ENCODE data around the gene NBDY. TPM values are rescaled to one million over a fixed set of nuclear protein-coding genes. Genes with fewer than 3 reads are reported as not detected.
"Not testable (repeated sequence)": the region's sequence is repeated elsewhere in the genome, so short reads cannot be mapped to it uniquely, and the experiment has no call there.

NBDY gene
- 2.6 and 4.2 TPM in 2 replicates for total RNA-seq

DNA sequence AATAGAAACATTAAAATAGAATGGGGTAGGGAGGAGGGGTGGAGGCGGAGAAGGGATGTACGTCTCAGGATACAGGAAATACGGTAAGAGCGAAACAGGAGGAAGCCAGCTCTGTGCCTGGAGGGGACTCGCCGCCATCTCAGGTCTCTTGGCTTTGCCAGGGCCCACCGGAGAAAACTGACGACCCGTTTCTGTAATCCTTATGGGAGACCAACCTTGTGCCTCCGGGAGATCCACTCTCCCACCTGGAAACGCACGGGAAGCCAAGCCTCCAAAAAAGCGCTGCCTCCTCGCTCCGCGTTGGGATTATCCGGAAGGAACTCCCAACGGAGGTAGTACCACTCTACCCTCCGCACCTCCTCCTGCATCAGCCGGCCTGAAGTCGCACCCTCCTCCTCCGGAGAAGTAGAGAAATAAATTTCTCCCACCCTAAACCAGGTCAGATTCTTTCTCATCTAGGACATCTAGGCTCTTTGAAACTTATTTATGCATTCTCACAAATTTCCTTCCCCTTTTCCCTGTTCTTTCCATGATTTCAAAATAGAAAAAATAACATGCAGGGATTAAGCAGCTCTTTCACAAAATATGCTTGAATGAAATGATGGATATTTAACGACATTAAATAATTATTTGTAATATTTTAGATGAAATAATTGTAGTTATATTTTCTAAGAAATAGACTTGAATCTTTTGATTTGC is at the start of gene NBDY:
Gene NBDY (plus strand): TSS at position 92 of the 699 bp plus-strand sequence. CDS start 111 bp downstream, at position 203.
- H3K4me3 ChIP-seq (ENCODE audit: low read depth, low read length): peak within 1 kb of the TSS; percentile 64
- TF ChIP-seq, protein P1, sequence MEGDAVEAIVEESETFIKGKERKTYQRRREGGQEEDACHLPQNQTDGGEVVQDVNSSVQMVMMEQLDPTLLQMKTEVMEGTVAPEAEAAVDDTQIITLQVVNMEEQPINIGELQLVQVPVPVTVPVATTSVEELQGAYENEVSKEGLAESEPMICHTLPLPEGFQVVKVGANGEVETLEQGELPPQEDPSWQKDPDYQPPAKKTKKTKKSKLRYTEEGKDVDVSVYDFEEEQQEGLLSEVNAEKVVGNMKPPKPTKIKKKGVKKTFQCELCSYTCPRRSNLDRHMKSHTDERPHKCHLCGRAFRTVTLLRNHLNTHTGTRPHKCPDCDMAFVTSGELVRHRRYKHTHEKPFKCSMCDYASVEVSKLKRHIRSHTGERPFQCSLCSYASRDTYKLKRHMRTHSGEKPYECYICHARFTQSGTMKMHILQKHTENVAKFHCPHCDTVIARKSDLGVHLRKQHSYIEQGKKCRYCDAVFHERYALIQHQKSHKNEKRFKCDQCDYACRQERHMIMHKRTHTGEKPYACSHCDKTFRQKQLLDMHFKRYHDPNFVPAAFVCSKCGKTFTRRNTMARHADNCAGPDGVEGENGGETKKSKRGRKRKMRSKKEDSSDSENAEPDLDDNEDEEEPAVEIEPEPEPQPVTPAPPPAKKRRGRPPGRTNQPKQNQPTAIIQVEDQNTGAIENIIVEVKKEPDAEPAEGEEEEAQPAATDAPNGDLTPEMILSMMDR (IDR thresholded peaks at IDR 0.05; ENCODE audit: insufficient read depth, low read length, severe bottlenecking): no peak
- DNase-seq (ENCODE audit: low read depth) (peak; percentile 33), FAIRE-seq (no peak)
- no peaks in the 10 kb centered on the region for H3K27me3 ChIP-seq (ENCODE audit: control insufficient read depth, insufficient read depth, low read length)
- H3K36me3 ChIP-seq (ENCODE audit: control insufficient read depth, insufficient read depth, low read length): no peaks in the 10 kb centered on the region

DNA sequence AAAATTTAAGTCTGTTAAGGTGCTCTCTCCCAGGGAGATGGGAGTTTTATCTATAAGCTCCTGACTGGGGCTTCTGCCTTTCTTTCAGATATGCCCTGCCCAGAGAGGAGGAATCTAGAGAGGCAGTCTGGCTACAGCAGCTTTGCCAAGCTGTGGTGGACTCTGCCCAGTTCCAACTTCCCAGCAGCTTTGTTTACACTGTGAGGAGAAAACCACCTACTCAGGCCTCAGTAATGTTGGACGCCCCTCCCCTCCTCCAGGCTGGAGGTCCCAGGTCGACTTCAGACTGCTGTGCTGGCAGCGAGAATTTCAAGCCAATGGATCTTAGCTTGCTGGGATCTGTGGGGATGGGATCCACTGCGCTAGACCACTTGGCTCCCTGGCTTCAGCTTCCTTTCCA is 24.5 kb upstream of the NBDY start:
- H3K36me3 ChIP-seq (ENCODE audit: control insufficient read depth, insufficient read depth, low read length); FAIRE-seq; H3K4me3 ChIP-seq (ENCODE audit: low read depth, low read length); DNase-seq (ENCODE audit: low read depth); H3K27me3 ChIP-seq (ENCODE audit: control insufficient read depth, insufficient read depth, low read length): not testable (repeated sequence)

GRCh38 chrX:56726605-56727004 is 2.4 kb upstream of the NBDY start:
- TF ChIP-seq, protein P1 (IDR thresholded peaks at IDR 0.05; ENCODE audit: insufficient read depth, low read length, severe bottlenecking): peak; percentile 36
- Histone ChIP-seq H3K36me3 (ENCODE audit: control insufficient read depth, insufficient read depth, low read length) (no peaks in the 10 kb centered on the region), H3K27me3 (ENCODE audit: control insufficient read depth, insufficient read depth, low read length) (no peaks in the 10 kb centered on the region), H3K4me3 (ENCODE audit: low read depth, low read length) (no peak overlapping the region)
- FAIRE-seq: no peak
- DNase-seq (ENCODE audit: low read depth): peak; percentile 50

DNA sequence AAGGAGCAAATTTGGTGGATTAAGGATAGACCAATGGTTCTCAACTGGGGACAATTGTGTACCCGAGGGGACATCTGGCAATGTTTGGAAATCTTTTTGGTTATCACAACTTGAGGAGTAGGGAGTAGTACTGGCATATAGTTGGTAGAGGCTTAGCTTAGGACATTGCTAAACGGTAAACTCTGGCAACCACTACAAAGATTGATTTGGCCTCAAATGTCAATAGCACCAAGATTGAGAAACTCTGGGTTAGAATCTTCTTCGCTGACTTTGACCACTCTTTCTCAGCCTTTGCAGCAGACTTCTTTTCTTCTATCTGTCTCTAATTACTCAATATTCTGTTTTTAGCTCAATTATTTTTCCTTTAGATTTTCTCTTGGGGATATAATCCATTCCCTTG is 1.5 kb upstream of the NBDY start:
- DNase-seq (ENCODE audit: low read depth) (no peak), FAIRE-seq (no peak)
- Histone ChIP-seq H3K4me3 (ENCODE audit: low read depth, low read length) (no peak overlapping the region), H3K36me3 (ENCODE audit: control insufficient read depth, insufficient read depth, low read length) (no peaks in the 10 kb centered on the region), H3K27me3 (ENCODE audit: control insufficient read depth, insufficient read depth, low read length) (no peaks in the 10 kb centered on the region)
- TF ChIP-seq, protein P1 (IDR thresholded peaks at IDR 0.05; ENCODE audit: insufficient read depth, low read length, severe bottlenecking): no peak

DNA sequence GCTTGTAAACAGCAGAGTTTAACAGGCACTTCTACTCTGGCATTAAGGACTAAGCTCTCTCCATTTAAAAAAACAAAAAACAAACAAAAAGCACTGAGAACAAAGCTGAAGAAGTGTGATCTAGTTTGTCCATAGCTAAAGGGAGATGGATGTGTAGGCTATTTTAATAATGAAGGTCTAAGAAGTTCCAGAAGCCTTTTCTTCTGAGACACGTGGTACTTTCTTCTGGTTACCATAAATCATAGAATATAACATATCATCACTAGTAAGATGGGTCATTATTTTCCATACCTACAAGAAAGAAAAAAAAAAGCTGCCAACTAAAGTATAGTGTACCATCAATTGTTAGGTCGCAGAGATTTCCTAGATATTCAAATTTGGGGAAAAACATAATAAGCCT is 722 bp upstream of the NBDY start:
- peak; percentile 13 for DNase-seq (ENCODE audit: low read depth)
- H3K36me3 ChIP-seq (ENCODE audit: control insufficient read depth, insufficient read depth, low read length): no peaks in the 10 kb centered on the region
- no peak overlapping the region for H3K4me3 ChIP-seq (ENCODE audit: low read depth, low read length)
- FAIRE-seq: no peak
- TF ChIP-seq, protein P1 (IDR thresholded peaks at IDR 0.05; ENCODE audit: insufficient read depth, low read length, severe bottlenecking): no peak
- H3K27me3 ChIP-seq (ENCODE audit: control insufficient read depth, insufficient read depth, low read length): no peaks in the 10 kb centered on the region

DNA sequence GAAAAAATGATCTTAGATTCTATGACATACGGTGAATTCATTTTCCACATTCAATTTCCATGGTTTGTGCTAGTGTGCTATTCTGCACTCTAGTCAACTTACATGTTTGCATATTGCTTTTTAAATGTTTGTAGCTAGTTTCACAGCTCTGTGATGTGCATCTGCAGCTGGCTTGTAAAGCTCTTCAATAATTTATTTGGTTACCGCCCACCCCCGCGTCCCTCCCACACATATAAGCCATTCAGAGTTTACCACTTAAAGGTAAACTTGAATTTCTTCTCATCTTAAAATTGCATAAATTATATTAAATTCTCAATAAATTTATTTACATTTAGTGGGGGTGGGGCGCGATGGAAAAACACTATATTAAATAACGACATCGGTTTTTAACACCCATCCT is 291 bp upstream of the NBDY start:
- TF ChIP-seq, protein P1 (IDR thresholded peaks at IDR 0.05; ENCODE audit: insufficient read depth, low read length, severe bottlenecking): no peak
- no peaks in the 10 kb centered on the region for H3K36me3 ChIP-seq (ENCODE audit: control insufficient read depth, insufficient read depth, low read length)
- no peaks in the 10 kb centered on the region for H3K27me3 ChIP-seq (ENCODE audit: control insufficient read depth, insufficient read depth, low read length)
- peak overlapping the region; percentile 64 for H3K4me3 ChIP-seq (ENCODE audit: low read depth, low read length)
- FAIRE-seq (no peak), DNase-seq (ENCODE audit: low read depth) (no peak)

All from bronchial epithelial cell (primary cell).